Neural cell (in vitro differentiated cells): Measurements from ENCODE around the gene PLCL2. TPM values are rescaled to one million over a fixed set of nuclear protein-coding genes. Genes with fewer than 3 reads are reported as not detected.

Experiments
- H2AFZ ChIP-seq: fragments of 200-600, 300-800 bp; sonication (generic), shearing (Covaris generic); 2 replicates; pipeline ENCODE4 v1.6.0; 2014; ENCODE audit warnings: low read depth, mild to moderate bottlenecking, antibody characterized with exemption, low read length, moderate library complexity
- H3F3A ChIP-seq: fragments of 200-600 bp; shearing (Covaris generic); 2 replicates; pipeline ENCODE4 v1.6.1; 2016; ENCODE audit warnings: mild to moderate bottlenecking, moderate library complexity, mixed read lengths, antibody characterized with exemption, low read length; ENCODE audit not compliant: insufficient read depth, poor library complexity, severe bottlenecking
- H3K27ac ChIP-seq: fragments of 200-600, 300-800 bp; sonication (generic), shearing (Covaris generic); 2 replicates; pipeline ENCODE4 v1.5.1; 2014; ENCODE audit warnings: mild to moderate bottlenecking, low read length, moderate library complexity
- H3K27me3 ChIP-seq: fragments of 300-800, 200-600 bp; sonication (generic), shearing (Covaris generic); 2 replicates; pipeline ENCODE4 v1.6.0; 2014; ENCODE audit warnings: mild to moderate bottlenecking, low read depth, low read length, moderate library complexity; ENCODE audit not compliant: insufficient read depth
- H3K36me3 ChIP-seq: fragments of 300-800, 200-600 bp; sonication (generic), shearing (Covaris generic); 2 replicates; pipeline ENCODE4 v1.5.1; 2014; ENCODE audit warnings: mild to moderate bottlenecking, antibody characterized with exemption, low read length, moderate library complexity; ENCODE audit not compliant: insufficient read depth
- H3K4me2 ChIP-seq: fragments of 300-800, 200-600 bp; sonication (generic), shearing (Covaris generic); 2 replicates; pipeline ENCODE4 v1.6.0; 2014; ENCODE audit warnings: mild to moderate bottlenecking, low read length
- H3K4me3 ChIP-seq: fragments of 300-800, 200-600 bp; sonication (generic), shearing (Covaris generic); 2 replicates; pipeline ENCODE4 v1.5.1; 2014; ENCODE audit warnings: mild to moderate bottlenecking, low read length, moderate library complexity
- H3K79me2 ChIP-seq: fragments of 200-600 bp; shearing (Covaris generic); replicated peaks from 2 replicates; pipeline ENCODE4 v1.6.0; 2014; ENCODE audit warnings: mild to moderate bottlenecking, low read length, moderate library complexity; ENCODE audit not compliant: insufficient read depth
- H3K9ac ChIP-seq: fragments of 300-800, 200-600 bp; sonication (generic), shearing (Covaris generic); 2 replicates; pipeline ENCODE4 v1.6.1; 2016; ENCODE audit warnings: mild to moderate bottlenecking, low read length, mixed read lengths
- H3K9me2 ChIP-seq: fragments of 200-600 bp; shearing (Covaris generic); 2 replicates; pipeline ENCODE4 v1.6.1; 2016; ENCODE audit warnings: mild to moderate bottlenecking, low read length, mixed read lengths; ENCODE audit not compliant: insufficient read depth
- H3K9me3 ChIP-seq: fragments of 200-600, 300-800 bp; sonication (generic), shearing (Covaris generic); 2 replicates; pipeline ENCODE4 v1.6.1; 2016; ENCODE audit warnings: mild to moderate bottlenecking, mixed run types, low read length, moderate library complexity, mixed read lengths
- H4K20me1 ChIP-seq: fragments of 200-600 bp; shearing (Covaris generic); 2 replicates; pipeline ENCODE4 v1.6.1; 2016; ENCODE audit warnings: mild to moderate bottlenecking, mixed run types; ENCODE audit not compliant: insufficient read depth
- EP300 ChIP-seq: fragments of 450-650 bp; conservative IDR thresholded peaks from 2 replicates; pipeline ENCODE4 v1.6.1; 2014; ENCODE audit warnings: antibody characterized with exemption, mild to moderate bottlenecking, moderate library complexity; ENCODE audit not compliant: poor library complexity, severe bottlenecking
- EZH2 ChIP-seq: fragments of 200-600, 300-800 bp; shearing (Covaris generic), sonication (generic); IDR thresholded peaks from 2 replicates; pipeline ENCODE4 v1.6.1; 2014; ENCODE audit warnings: antibody characterized with exemption, low read length, borderline replicate concordance, mild to moderate bottlenecking; ENCODE audit not compliant: insufficient read depth, poor library complexity, severe bottlenecking
- MXI1 ChIP-seq: fragments of 450-650 bp; conservative IDR thresholded peaks from 2 replicates; pipeline ENCODE4 v1.6.1; 2014; ENCODE audit warnings: antibody characterized with exemption, mild to moderate bottlenecking; ENCODE audit not compliant: poor library complexity, severe bottlenecking
- POLR2AphosphoS5 ChIP-seq: IDR thresholded peaks from 2 replicates; pipeline ENCODE4 v1.6.1; 2012
- RAD21 ChIP-seq: fragments of 450-650 bp; conservative IDR thresholded peaks from 2 replicates; pipeline ENCODE4 v1.6.1; 2014; ENCODE audit warnings: antibody characterized with exemption, mild to moderate bottlenecking, moderate library complexity
- SMC3 ChIP-seq: fragments of 450-650 bp; conservative IDR thresholded peaks from 2 replicates; pipeline ENCODE4 v1.6.1; 2014; ENCODE audit warnings: antibody characterized with exemption, mild to moderate bottlenecking, moderate library complexity; ENCODE audit not compliant: poor library complexity
- TAF1 ChIP-seq: IDR thresholded peaks from 2 replicates; pipeline ENCODE4 v1.6.1; 2012; ENCODE audit warnings: low read depth
- polyA plus RNA-seq: library from polyadenylated mRNA; depleted of rRNA; stranded (reverse); fragments of >200 nt; gene quantifications from 2 replicates; pipeline ENCODE4 v1.2.3, GENCODE V29; 2014
- TF ChIP-seq, protein P1 (sequence below): fragments of 450-650 bp; IDR thresholded peaks from 2 replicates; pipeline ENCODE4 v1.5.1; 2014; ENCODE audit warnings: antibody characterized with exemption, mild to moderate bottlenecking, moderate library complexity; ENCODE audit not compliant: poor library complexity, severe bottlenecking
- TF ChIP-seq, protein P2 (sequence below): IDR thresholded peaks from 2 replicates; pipeline ENCODE4 v1.6.1; 2012; ENCODE audit warnings: borderline replicate concordance

The PLCL2 gene
- polyA plus RNA-seq, 1 donor from 2014 or later, result 69.8 TPM

GRCh38 chr3:17090280-17090983, 205.7 kb downstream of the PLCL2 start:
- no peak for TF ChIP-seq EZH2
- no peak for TF ChIP-seq EP300
- Histone ChIP-seq H3F3A (no peaks in the 10 kb centered on the region), H3K36me3 (peaks cover 7% of the 10 kb centered on the region)

DNA sequence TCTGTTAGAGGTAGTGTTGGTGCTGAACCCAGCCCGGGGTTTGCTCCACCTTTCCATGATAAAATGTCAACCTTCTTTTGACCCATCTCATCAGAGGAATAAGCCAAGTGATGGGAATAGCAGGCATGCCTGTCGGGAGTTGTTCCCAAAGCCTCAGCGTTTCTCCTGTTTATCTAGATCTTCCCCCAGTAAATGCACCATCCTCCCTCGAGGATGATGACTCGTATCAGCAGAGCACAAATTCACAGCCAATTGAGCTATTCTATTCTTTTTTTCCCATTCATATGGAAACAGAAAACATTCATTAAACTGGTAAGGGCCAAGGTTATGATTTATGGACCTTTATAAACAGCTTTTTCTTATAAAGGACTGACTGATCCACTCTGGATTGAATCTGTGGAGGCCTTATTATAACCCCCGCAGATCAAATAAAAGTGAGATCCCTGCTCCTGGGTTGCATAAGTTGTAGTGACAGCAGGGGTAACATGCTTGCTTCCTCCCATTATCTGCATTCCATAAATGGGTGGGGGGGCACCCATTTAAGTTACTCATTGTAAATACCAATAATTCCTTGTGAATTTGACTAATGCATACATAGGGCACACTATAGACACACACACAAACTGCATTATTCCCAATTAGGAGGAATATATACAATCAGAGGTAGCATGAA, 207.3 kb downstream of the PLCL2 start:
- Histone ChIP-seq H4K20me1 (no peaks in the 10 kb centered on the region), H3K9me2 (no peaks in the 10 kb centered on the region), H3K36me3 (peaks cover 7% of the 10 kb centered on the region), H3K4me3 (no peak overlapping the region), H3K79me2 (no peaks in the 10 kb centered on the region), H3K27me3 (no peaks in the 10 kb centered on the region), H3F3A (no peaks in the 10 kb centered on the region), H2AFZ (no peak overlapping the region), H3K9ac (no peak overlapping the region), H3K27ac (peak overlapping the region; percentile 25), H3K4me2 (no peak overlapping the region), H3K9me3 (no peaks in the 10 kb centered on the region)
- TF ChIP-seq EP300 (no peak), SMC3 (no peak), POLR2AphosphoS5 (no peak), EZH2 (no peak), TAF1 (no peak), RAD21 (no peak), MXI1 (no peak)
- TF ChIP-seq, protein P1, sequence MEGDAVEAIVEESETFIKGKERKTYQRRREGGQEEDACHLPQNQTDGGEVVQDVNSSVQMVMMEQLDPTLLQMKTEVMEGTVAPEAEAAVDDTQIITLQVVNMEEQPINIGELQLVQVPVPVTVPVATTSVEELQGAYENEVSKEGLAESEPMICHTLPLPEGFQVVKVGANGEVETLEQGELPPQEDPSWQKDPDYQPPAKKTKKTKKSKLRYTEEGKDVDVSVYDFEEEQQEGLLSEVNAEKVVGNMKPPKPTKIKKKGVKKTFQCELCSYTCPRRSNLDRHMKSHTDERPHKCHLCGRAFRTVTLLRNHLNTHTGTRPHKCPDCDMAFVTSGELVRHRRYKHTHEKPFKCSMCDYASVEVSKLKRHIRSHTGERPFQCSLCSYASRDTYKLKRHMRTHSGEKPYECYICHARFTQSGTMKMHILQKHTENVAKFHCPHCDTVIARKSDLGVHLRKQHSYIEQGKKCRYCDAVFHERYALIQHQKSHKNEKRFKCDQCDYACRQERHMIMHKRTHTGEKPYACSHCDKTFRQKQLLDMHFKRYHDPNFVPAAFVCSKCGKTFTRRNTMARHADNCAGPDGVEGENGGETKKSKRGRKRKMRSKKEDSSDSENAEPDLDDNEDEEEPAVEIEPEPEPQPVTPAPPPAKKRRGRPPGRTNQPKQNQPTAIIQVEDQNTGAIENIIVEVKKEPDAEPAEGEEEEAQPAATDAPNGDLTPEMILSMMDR, result no peak
- TF ChIP-seq, protein P2, sequence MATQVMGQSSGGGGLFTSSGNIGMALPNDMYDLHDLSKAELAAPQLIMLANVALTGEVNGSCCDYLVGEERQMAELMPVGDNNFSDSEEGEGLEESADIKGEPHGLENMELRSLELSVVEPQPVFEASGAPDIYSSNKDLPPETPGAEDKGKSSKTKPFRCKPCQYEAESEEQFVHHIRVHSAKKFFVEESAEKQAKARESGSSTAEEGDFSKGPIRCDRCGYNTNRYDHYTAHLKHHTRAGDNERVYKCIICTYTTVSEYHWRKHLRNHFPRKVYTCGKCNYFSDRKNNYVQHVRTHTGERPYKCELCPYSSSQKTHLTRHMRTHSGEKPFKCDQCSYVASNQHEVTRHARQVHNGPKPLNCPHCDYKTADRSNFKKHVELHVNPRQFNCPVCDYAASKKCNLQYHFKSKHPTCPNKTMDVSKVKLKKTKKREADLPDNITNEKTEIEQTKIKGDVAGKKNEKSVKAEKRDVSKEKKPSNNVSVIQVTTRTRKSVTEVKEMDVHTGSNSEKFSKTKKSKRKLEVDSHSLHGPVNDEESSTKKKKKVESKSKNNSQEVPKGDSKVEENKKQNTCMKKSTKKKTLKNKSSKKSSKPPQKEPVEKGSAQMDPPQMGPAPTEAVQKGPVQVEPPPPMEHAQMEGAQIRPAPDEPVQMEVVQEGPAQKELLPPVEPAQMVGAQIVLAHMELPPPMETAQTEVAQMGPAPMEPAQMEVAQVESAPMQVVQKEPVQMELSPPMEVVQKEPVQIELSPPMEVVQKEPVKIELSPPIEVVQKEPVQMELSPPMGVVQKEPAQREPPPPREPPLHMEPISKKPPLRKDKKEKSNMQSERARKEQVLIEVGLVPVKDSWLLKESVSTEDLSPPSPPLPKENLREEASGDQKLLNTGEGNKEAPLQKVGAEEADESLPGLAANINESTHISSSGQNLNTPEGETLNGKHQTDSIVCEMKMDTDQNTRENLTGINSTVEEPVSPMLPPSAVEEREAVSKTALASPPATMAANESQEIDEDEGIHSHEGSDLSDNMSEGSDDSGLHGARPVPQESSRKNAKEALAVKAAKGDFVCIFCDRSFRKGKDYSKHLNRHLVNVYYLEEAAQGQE, result no peak

More at GRCh38 chr3:17090280-17090983, 205.7 kb downstream of the PLCL2 start:
- Histone ChIP-seq H2AFZ (no peak overlapping the region), H3K9me2 (no peaks in the 10 kb centered on the region), H3K4me2 (no peak overlapping the region), H3K9me3 (no peaks in the 10 kb centered on the region), H3K4me3 (no peak overlapping the region), H3K27ac (no peak overlapping the region), H3K27me3 (no peaks in the 10 kb centered on the region), H4K20me1 (no peaks in the 10 kb centered on the region), H3K9ac (no peak overlapping the region), H3K79me2 (no peaks in the 10 kb centered on the region)
